GM12872 (cell line): ENCODE results near the gene TIAM1.

Experiments
- CTCF ChIP-seq: IDR thresholded peaks from 3 replicates; pipeline ENCODE4 v1.5.1; 2011; ENCODE audit warnings: low read depth, mild to moderate bottlenecking, low read length, moderate library complexity; ENCODE audit not compliant: insufficient read depth

TIAM1 gene

GRCh38 chr21:31276663-31277062, 67.4 kb downstream of the TIAM1 start:
- TF ChIP-seq CTCF: no peak

GRCh38 chr21:31275901-31276300, 68.2 kb downstream of the TIAM1 start:
- TF ChIP-seq CTCF: no peak

- no peak for TF ChIP-seq CTCF
Measured at GRCh38 chr21:31273278-31273677, 70.8 kb downstream of the TIAM1 start.

GRCh38 chr21:31268090-31268489, 76.0 kb downstream of the TIAM1 start:
- no peak for TF ChIP-seq CTCF

- TF ChIP-seq CTCF: no peak
Measured at GRCh38 chr21:31267644-31268043, 76.4 kb downstream of the TIAM1 start.

GRCh38 chr21:31266241-31266640, 77.8 kb downstream of the TIAM1 start:
- no peak for TF ChIP-seq CTCF

GRCh38 chr21:31265366-31266013, 78.6 kb downstream of the TIAM1 start:
- TF ChIP-seq CTCF: no peak
